ENCODE data around the gene CDH23.

CDH23 gene

GRCh38 chr10:71392791-71393781, 3.6 kb upstream of the CDH23 start:
- DNase-seq = no peak

GRCh38 chr10:71393841-71394475, 2.8 kb upstream of the CDH23 start:
- DNase-seq = no peak

GRCh38 chr10:71394926-71395562, 1.7 kb upstream of the CDH23 start:
- no peak for DNase-seq

- DNase-seq = no peak
These were observed 1.1 kb upstream of the CDH23 start for GRCh38 chr10:71395621-71396020.

GRCh38 chr10:71396084-71396710, 523 bp upstream of the CDH23 start:
- peak; percentile 40 for DNase-seq

GRCh38 chr10:71397296-71398212, 834 bp downstream of the CDH23 start:
- DNase-seq = no peak

GRCh38 chr10:71398976-71399375, 2.3 kb downstream of the CDH23 start:
- DNase-seq = no peak

- DNase-seq = no peak
These were observed 3.2 kb downstream of the CDH23 start for GRCh38 chr10:71399946-71400345.

GRCh38 chr10:71401056-71401455, 4.3 kb downstream of the CDH23 start:
- DNase-seq = no peak

- no peak for DNase-seq
These were observed 5.3 kb downstream of the CDH23 start for GRCh38 chr10:71402005-71402404.

- peak; percentile 14 for DNase-seq
These were observed 8.0 kb downstream of the CDH23 start for GRCh38 chr10:71404503-71405295.

GRCh38 chr10:71406878-71407277, 10.2 kb downstream of the CDH23 start:
- DNase-seq = no peak

GRCh38 chr10:71408436-71409225, 11.9 kb downstream of the CDH23 start:
- no peak for DNase-seq

GRCh38 chr10:71409516-71410104, 12.9 kb downstream of the CDH23 start:
- DNase-seq = no peak

GRCh38 chr10:71413581-71413980, 16.9 kb downstream of the CDH23 start:
- DNase-seq = no peak

- no peak for DNase-seq
These were observed 17.6 kb downstream of the CDH23 start for GRCh38 chr10:71414359-71414758.

GRCh38 chr10:71419002-71419540, 22.4 kb downstream of the CDH23 start:
- DNase-seq = no peak

GRCh38 chr10:71419750-71420149, 23.0 kb downstream of the CDH23 start:
- DNase-seq = no peak

GRCh38 chr10:71421075-71421434, 24.3 kb downstream of the CDH23 start:
- DNase-seq = no peak

GRCh38 chr10:71423250-71423649, 26.5 kb downstream of the CDH23 start:
- DNase-seq = no peak

Measured in NCI-H2227 treated with DMSO at 0.1 percent for 48 hours (cell line).